NCI-H2196 (cell line): ENCODE measurements around the gene R3HDM2.
"Not testable (repeated sequence)": the region's sequence is repeated elsewhere in the genome, so short reads cannot be mapped to it uniquely, and the experiment has no call there.

Source experiments
- DNase-seq: peaks from one replicate; lab custom pipeline; 2025; ENCODE audit not compliant: unreplicated experiment; lab: John Stamatoyannopoulos, UW

The R3HDM2 gene

GRCh38 chr12:57336299-57336698, 94.5 kb downstream of the R3HDM2 start:
- not testable (repeated sequence) for DNase-seq

- DNase-seq = no peak
These were observed 96.6 kb downstream of the R3HDM2 start for GRCh38 chr12:57334219-57334618.

GRCh38 chr12:57332646-57333312, 98.1 kb downstream of the R3HDM2 start:
- DNase-seq = no peak

- DNase-seq = no peak
These were observed 99.9 kb downstream of the R3HDM2 start for GRCh38 chr12:57330992-57331391.

- no peak for DNase-seq
These were observed 101.6 kb downstream of the R3HDM2 start for GRCh38 chr12:57329219-57329618.

GRCh38 chr12:57325395-57325794, 105.4 kb downstream of the R3HDM2 start:
- DNase-seq = no peak

GRCh38 chr12:57323416-57323815, 107.4 kb downstream of the R3HDM2 start:
- no peak for DNase-seq

GRCh38 chr12:57320639-57321038, 110.2 kb downstream of the R3HDM2 start:
- no peak for DNase-seq

- DNase-seq = no peak
These were observed 111.0 kb downstream of the R3HDM2 start for GRCh38 chr12:57319678-57320469.

- no peak for DNase-seq
These were observed 115.2 kb downstream of the R3HDM2 start for GRCh38 chr12:57315681-57316080.

GRCh38 chr12:57312287-57312686, 118.6 kb downstream of the R3HDM2 start:
- not testable (repeated sequence) for DNase-seq

GRCh38 chr12:57309420-57309819, 121.4 kb downstream of the R3HDM2 start:
- DNase-seq = no peak

- DNase-seq = no peak
These were observed 129.8 kb downstream of the R3HDM2 start for GRCh38 chr12:57300961-57301584.

- DNase-seq = peak; percentile 55
These were observed 131.3 kb downstream of the R3HDM2 start for GRCh38 chr12:57299514-57300016.

GRCh38 chr12:57296291-57296690, 134.6 kb downstream of the R3HDM2 start:
- DNase-seq = no peak

- not testable (repeated sequence) for DNase-seq
These were observed 148.8 kb downstream of the R3HDM2 start for GRCh38 chr12:57282073-57282472.

- peak; percentile 49 for DNase-seq
These were observed 150.4 kb downstream of the R3HDM2 start for GRCh38 chr12:57280211-57281062.

- no peak for DNase-seq
These were observed 152.1 kb downstream of the R3HDM2 start for GRCh38 chr12:57278465-57279381.

- peak; percentile 21 for DNase-seq
These were observed 153.8 kb downstream of the R3HDM2 start for GRCh38 chr12:57276935-57277563.
